Gastrocnemius medialis (tissue), 4 donors: ENCODE results near the gene TBC1D5. TPM values are rescaled to one million over a fixed set of nuclear protein-coding genes. Genes with fewer than 3 reads are reported as not detected.

ENCODE experiments used
- ATAC-seq, 2 donors: fragments of 150-250 bp; one replicate each; pipeline ENCODE4 v1.9.1; 2016
- DNase-seq, 2 donors: peaks; one replicate each; pipeline ENCODE4 v3.0.0-alpha.2; 2019
- H3K27ac ChIP-seq, 4 donors: fragments of 200-600 bp; sonication (generic); 1 replicate in 1 of 4; 2 replicates in 3 of 4; pipeline ENCODE4 v1.5.1; 2016 to 2018; ENCODE audit warnings: mild to moderate bottlenecking in 2 of 4, moderate library complexity in 1 of 4
- H3K27me3 ChIP-seq, 3 donors: fragments of 200-600 bp; sonication (generic) in 2 of 3; 1 replicate in 1 of 3; 2 replicates in 2 of 3; pipeline versions ENCODE4 v1.5.1 to v1.6.0; 2016 to 2019; ENCODE audit warnings: mild to moderate bottlenecking in 1 of 3, moderate library complexity in 1 of 3
- H3K36me3 ChIP-seq, 2 donors: fragments of 200-600 bp; sonication (generic) in 1 of 2; one replicate each; pipeline ENCODE4 v1.5.1; 2017 to 2018
- H3K4me1 ChIP-seq, 2 donors: fragments of 200-600 bp; sonication (generic) in 1 of 2; one replicate each; pipeline ENCODE4 v1.5.1; 2016 to 2017; ENCODE audit warnings: mild to moderate bottlenecking in 2 of 2
- H3K4me3 ChIP-seq, 4 donors: fragments of 200-600 bp; sonication (generic) in 3 of 4; 1 replicate in 1 of 4; 2 replicates in 3 of 4; pipeline ENCODE4 v1.5.1; 2016 to 2019; ENCODE audit warnings: mild to moderate bottlenecking in 2 of 4
- H3K9me3 ChIP-seq, 3 donors: fragments of 200-600 bp; sonication (generic) in 2 of 3; 1 replicate in 1 of 3; 2 replicates in 2 of 3; pipeline ENCODE4 v1.5.1; 2016 to 2019
- POLR2A ChIP-seq, 2 donors: fragments of 450-650 bp; IDR thresholded peaks; one replicate each; pipeline ENCODE4 v1.6.1; 2017; ENCODE audit warnings: antibody characterized with exemption in 2 of 2, mild to moderate bottlenecking in 2 of 2, moderate library complexity in 2 of 2
- in situ Hi-C, 4 donors: fragments of 200-750 bp; cut with MboI; loops; one replicate each; pipeline versions ENCODE4 v1.15.0 to v1.8.0; 2017; ENCODE audit warnings: low sequenced_read_pairs in 4 of 4
- intact Hi-C: fragments of 100-400 bp; cut with DNase I; formaldehyde crosslinking; loops from one replicate; pipeline ENCODE4 v1.15.1; 2023; ENCODE audit warnings: low total_unique reads
- total RNA-seq, 4 donors: library from RNA; depleted of rRNA; stranded (reverse); fragments of >200 nt; gene quantifications; one replicate each; pipeline versions ENCODE4 v1.1.0 to v1.2.3, GENCODE V29; 2016
- TF ChIP-seq, protein P1 (sequence below), 5 experiments: fragments of 450-650 bp in 3 of 5; fragments of 200-600 bp in 2 of 5; sonication (generic) in 2 of 5; IDR thresholded peaks in 4 of 5; conservative IDR thresholded peaks in 1 of 5; 1 replicate in 4 of 5; 2 replicates in 1 of 5; pipeline ENCODE4 v1.5.1; 2016 to 2019; ENCODE audit warnings: antibody characterized with exemption in 5 of 5, mild to moderate bottlenecking in 3 of 5, moderate library complexity in 3 of 5

Gene TBC1D5
- total RNA-seq, 4 donors from 2014 or later, result 20.3 to 34.4 (median 27.1) TPM

DNA sequence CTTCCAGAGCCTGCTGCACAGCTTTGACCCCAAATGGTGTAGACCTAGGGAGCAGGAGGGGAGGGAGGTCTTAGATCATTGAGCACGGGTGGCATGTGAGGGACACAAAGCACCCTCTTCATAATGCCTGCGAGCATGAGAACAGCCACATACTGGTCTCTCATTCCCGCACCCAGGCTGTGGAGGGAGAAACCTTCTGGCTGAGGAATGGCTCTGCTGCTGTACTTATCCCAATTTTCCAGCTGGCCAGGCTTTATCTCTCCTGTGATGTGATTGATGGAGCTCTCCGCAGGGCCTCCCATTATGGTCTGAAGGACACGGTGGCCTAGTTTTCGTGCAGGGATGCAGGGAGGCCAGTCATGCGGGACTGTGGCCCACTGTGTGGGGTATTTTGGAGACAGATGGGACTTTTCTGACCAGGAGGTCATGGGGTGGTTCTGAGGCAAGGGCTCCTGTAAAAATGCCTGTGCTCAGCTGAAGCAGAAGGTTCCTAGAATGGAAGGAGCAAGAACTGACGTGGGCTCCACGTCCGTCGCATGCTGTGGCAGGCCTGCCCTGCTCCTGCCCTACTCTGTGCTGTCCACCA, 606.2 kb downstream of the TBC1D5 start:
- TF ChIP-seq, protein P1, sequence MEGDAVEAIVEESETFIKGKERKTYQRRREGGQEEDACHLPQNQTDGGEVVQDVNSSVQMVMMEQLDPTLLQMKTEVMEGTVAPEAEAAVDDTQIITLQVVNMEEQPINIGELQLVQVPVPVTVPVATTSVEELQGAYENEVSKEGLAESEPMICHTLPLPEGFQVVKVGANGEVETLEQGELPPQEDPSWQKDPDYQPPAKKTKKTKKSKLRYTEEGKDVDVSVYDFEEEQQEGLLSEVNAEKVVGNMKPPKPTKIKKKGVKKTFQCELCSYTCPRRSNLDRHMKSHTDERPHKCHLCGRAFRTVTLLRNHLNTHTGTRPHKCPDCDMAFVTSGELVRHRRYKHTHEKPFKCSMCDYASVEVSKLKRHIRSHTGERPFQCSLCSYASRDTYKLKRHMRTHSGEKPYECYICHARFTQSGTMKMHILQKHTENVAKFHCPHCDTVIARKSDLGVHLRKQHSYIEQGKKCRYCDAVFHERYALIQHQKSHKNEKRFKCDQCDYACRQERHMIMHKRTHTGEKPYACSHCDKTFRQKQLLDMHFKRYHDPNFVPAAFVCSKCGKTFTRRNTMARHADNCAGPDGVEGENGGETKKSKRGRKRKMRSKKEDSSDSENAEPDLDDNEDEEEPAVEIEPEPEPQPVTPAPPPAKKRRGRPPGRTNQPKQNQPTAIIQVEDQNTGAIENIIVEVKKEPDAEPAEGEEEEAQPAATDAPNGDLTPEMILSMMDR (IDR thresholded peaks at IDR 0.05 in 4 of 5, conservative IDR thresholded peaks at IDR 0.05 in 1 of 5), result no peak
- TF ChIP-seq POLR2A (IDR thresholded peaks at IDR 0.05), result no peak
- Histone ChIP-seq H3K4me1 (peaks cover 6 to 10% of the 10 kb centered on the region in 2 donors), H3K4me3 (no peak overlapping the region), H3K27ac (no peak overlapping the region), H3K9me3 (no peaks in the 10 kb centered on the region), H3K36me3 (no peaks in the 10 kb centered on the region), H3K27me3 (no peaks in the 10 kb centered on the region)
- DNase-seq, result no peak
- in situ Hi-C loops, result no loop called here
- intact Hi-C loops, result no loop called here
- ATAC-seq, result no peak

DNA sequence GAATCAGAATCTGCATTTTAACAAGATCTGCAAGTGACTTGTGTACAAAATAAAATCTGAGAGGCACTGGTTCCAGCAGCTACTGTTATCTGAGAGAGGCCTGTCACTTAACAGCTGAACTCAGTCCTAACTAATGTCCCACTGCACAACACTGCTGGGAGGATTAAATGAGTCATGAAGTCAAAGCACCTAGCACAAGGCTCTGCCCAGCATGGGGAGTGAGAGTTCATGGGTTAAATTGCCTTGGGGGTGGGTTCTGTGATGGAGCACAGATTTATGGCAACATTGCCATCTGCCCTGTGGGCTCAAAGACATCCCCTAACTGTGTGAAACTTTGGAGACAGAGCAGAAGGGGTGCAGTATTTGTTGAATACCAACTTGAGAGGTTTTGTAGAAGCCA, 606.7 kb downstream of the TBC1D5 start:
- TF ChIP-seq POLR2A (IDR thresholded peaks at IDR 0.05), result no peak
- TF ChIP-seq, protein P1 (IDR thresholded peaks at IDR 0.05 in 4 of 5, conservative IDR thresholded peaks at IDR 0.05 in 1 of 5), result no peak
- intact Hi-C loops, result no loop called here

DNA sequence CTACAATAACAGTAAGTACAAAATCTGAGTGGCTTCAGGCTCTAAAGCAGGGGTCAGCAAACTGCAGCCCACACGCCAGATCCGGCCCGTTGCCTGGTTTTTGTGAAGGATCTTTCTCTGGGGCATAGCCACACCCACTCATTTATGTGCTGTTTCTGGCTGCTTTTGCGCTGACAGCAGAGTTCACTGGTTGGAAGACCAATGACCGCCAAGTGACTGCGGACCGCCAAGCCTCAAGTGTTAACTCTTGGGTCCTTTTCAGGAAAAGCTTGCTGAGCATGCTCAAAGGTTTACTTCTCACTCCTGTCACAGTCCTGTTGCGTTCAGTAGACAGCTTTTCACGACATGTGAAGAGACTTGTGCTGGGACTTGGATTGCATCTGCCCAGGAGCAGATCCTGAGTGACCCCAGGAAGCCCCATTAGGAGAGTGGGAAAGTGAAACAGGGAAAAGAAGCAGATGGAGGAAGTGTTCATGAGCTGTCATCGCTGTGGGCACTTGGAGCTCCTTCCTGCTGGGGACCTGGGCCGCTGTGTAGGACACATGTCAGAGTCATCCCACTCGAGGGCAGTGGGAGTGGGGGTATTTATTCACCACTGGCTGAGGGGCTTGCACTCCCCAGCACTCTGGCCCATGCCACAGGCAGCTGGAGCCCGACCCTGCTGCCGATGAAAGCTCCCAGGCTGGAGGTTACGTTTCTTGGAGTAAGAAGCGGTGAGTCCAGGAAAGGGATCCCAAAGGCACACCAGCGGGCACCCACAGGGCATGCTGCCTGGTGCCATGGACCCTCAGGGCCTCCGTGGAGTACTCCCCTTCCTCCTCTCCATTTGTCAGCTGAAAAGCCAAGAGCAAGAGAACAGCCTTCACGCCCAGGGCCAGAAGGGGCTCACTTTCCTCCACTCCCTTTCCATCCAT, 608.5 kb downstream of the TBC1D5 start:
- Histone ChIP-seq H3K27me3 (no peaks in the 10 kb centered on the region), H3K9me3 (no peaks in the 10 kb centered on the region), H3K4me1 (no peaks in the 10 kb centered on the region), H3K36me3 (no peaks in the 10 kb centered on the region), H3K4me3 (no peak overlapping the region), H3K27ac (no peak overlapping the region)
- in situ Hi-C loops (no loop called here), intact Hi-C loops (no loop called here)
- DNase-seq, result no peak
- no peak for ATAC-seq
- TF ChIP-seq, protein P1 (IDR thresholded peaks at IDR 0.05 in 4 of 5, conservative IDR thresholded peaks at IDR 0.05 in 1 of 5), result no peak
- no peak for TF ChIP-seq POLR2A (IDR thresholded peaks at IDR 0.05)

More for the DNA sequence above, 606.7 kb downstream of the TBC1D5 start:
- peaks cover 6 to 9% of the 10 kb centered on the region in 2 donors for H3K4me1 ChIP-seq
- H3K9me3 ChIP-seq, result no peaks in the 10 kb centered on the region
- H3K27me3 ChIP-seq, result no peaks in the 10 kb centered on the region
- no peaks in the 10 kb centered on the region for H3K36me3 ChIP-seq
- H3K27ac ChIP-seq, result no peak overlapping the region
- in situ Hi-C loops, result no loop called here
- no peak overlapping the region for H3K4me3 ChIP-seq
- no peak for ATAC-seq
- no peak for DNase-seq

DNA sequence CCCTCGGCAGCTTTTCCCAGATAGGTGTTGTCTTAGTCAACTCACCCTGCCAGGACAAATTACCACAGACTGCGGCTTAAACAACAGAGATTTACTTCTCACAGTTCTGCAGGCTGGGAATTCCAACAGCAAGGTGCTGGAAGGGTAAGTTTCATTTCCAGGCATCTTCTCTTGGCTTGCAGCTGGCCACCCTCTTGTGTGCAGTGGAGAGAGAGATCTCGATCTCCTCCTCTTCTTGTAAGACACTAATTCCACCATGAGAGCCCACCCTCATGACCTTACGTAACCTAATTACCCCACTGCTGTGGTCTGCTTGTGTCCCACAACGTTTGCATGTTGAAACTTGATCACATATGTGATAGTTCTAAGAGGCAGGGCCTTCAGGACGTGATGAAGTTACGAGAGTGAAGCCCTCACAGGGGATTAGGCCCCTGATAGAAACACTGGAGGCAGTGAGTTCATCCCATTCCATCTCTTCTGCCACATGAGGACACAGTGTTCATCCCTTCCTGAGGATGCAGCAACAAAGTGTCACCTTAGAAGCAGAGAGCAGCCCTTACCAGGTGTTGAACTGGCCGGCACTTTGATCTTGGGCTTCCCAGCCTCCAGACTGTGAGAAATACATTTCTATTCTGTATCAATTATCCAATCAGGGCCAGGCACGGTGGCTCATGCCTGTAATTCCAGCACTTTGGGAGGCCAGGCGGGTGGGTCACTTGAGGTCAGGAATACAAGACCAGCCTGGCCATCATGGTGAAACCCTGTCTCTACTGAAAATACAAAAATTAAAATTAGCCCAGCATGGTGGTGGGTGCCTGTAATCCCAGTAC, 609.9 kb downstream of the TBC1D5 start:
- Histone ChIP-seq H3K9me3 (no peaks in the 10 kb centered on the region), H3K4me3 (no peak overlapping the region), H3K36me3 (no peaks in the 10 kb centered on the region), H3K27ac (no peak overlapping the region), H3K27me3 (no peaks in the 10 kb centered on the region), H3K4me1 (no peaks in the 10 kb centered on the region)
- TF ChIP-seq POLR2A (IDR thresholded peaks at IDR 0.05), result no peak
- TF ChIP-seq, protein P1 (IDR thresholded peaks at IDR 0.05 in 4 of 5, conservative IDR thresholded peaks at IDR 0.05 in 1 of 5), result no peak
- ATAC-seq, result no peak
- intact Hi-C loops (no loop called here), in situ Hi-C loops (no loop called here)
- DNase-seq, result no peak
